ENCODE measurements around the gene ADCYAP1R1.

ADCYAP1R1 gene

DNA sequence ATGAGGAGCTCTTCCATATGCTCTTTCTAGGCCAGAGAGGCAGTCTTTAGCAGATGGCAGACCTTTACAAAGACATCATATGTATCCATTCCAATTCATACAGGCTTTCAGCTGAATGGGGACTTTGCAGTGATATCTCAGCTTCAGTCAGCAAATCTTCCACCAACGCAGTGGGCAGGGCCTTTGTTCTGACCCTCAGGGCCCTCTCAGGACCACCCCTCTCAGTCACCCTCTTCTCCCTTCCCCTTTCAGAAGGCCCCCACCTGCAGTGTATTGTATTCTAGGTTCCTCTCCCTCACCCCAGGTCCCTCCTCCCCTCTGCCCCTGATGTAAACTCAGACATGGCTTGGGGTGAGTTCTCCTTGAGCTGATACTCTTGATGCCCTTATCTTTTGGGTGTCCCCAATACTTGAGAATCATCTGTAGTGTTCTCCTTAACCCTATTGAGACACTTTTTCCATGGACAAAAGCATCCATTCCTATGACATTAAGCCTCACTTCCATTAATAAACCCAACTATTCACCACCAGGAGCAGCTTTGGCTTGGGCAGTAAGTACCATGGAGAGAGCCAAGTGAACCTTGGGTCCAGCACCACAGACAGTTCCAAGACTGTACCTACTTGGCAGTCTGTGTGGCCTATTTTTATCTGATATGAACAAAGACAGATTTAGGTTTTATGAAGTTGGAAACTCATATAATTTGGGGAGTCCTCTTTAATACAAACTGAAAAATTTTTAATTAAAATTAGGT lies 62.7 kb downstream of the ADCYAP1R1 start:
- TF ChIP-seq, protein P1, sequence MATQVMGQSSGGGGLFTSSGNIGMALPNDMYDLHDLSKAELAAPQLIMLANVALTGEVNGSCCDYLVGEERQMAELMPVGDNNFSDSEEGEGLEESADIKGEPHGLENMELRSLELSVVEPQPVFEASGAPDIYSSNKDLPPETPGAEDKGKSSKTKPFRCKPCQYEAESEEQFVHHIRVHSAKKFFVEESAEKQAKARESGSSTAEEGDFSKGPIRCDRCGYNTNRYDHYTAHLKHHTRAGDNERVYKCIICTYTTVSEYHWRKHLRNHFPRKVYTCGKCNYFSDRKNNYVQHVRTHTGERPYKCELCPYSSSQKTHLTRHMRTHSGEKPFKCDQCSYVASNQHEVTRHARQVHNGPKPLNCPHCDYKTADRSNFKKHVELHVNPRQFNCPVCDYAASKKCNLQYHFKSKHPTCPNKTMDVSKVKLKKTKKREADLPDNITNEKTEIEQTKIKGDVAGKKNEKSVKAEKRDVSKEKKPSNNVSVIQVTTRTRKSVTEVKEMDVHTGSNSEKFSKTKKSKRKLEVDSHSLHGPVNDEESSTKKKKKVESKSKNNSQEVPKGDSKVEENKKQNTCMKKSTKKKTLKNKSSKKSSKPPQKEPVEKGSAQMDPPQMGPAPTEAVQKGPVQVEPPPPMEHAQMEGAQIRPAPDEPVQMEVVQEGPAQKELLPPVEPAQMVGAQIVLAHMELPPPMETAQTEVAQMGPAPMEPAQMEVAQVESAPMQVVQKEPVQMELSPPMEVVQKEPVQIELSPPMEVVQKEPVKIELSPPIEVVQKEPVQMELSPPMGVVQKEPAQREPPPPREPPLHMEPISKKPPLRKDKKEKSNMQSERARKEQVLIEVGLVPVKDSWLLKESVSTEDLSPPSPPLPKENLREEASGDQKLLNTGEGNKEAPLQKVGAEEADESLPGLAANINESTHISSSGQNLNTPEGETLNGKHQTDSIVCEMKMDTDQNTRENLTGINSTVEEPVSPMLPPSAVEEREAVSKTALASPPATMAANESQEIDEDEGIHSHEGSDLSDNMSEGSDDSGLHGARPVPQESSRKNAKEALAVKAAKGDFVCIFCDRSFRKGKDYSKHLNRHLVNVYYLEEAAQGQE (IDR thresholded peaks at IDR 0.05; ENCODE audit: low read depth) = peak; percentile 98
- TF ChIP-seq RAD21 (IDR thresholded peaks at IDR 0.05; ENCODE audit: low read depth) (no peak), ZBTB7A (IDR thresholded peaks at IDR 0.05; ENCODE audit: low read depth) (no peak), NFIC (IDR thresholded peaks at IDR 0.05) (no peak), YY1 (IDR thresholded peaks at IDR 0.05; ENCODE audit: low read depth) (no peak), MAX (IDR thresholded peaks at IDR 0.05) (no peak), TAF1 (IDR thresholded peaks at IDR 0.05; ENCODE audit: low read depth) (no peak), USF1 (IDR thresholded peaks at IDR 0.05) (no peak)

DNA sequence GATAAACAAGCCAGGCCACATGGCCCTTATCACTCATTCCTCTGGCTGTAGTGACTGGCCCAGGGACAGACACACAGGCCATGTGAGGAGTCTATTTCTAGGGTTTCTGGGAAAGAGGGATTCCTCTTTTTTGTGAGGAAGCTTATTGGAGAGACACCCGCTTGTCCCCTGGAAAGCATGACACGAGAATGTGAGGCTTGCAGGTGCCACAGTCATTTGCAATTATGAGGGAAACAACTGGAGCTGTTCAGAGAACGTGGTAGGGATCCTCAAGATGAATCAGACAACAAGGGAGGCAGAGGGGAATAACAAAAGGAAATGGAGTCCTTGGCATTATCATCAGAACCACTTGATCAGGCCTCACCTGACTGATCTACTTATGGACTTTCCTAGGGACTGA lies 64.5 kb downstream of the ADCYAP1R1 start:
- TF ChIP-seq EP300 (IDR thresholded peaks at IDR 0.05; ENCODE audit: borderline replicate concordance) = no peak
- TF ChIP-seq, protein P1 (IDR thresholded peaks at IDR 0.05; ENCODE audit: low read depth) = no peak
- TF ChIP-seq USF1 (IDR thresholded peaks at IDR 0.05) = no peak
- no peak for TF ChIP-seq CEBPB (IDR thresholded peaks at IDR 0.05)
- no peak for TF ChIP-seq CREB1 (IDR thresholded peaks at IDR 0.05; ENCODE audit: low read depth)
- no peak for TF ChIP-seq EGR1 (IDR thresholded peaks at IDR 0.05)
- no peak for TF ChIP-seq MAX (IDR thresholded peaks at IDR 0.05)
- TF ChIP-seq ZBTB7A (IDR thresholded peaks at IDR 0.05; ENCODE audit: low read depth) = no peak
- TF ChIP-seq TAF1 (IDR thresholded peaks at IDR 0.05; ENCODE audit: low read depth) = no peak
- no peak for TF ChIP-seq NFIC (IDR thresholded peaks at IDR 0.05)
- no peak for TF ChIP-seq TEAD4 (IDR thresholded peaks at IDR 0.05)
- no peak for TF ChIP-seq FOXM1 (IDR thresholded peaks at IDR 0.05; ENCODE audit: borderline replicate concordance, low read depth)
- TF ChIP-seq TCF12 (IDR thresholded peaks at IDR 0.05; ENCODE audit: low read depth) = no peak
- TF ChIP-seq RAD21 (IDR thresholded peaks at IDR 0.05; ENCODE audit: low read depth) = no peak
- no peak for TF ChIP-seq YY1 (IDR thresholded peaks at IDR 0.05; ENCODE audit: low read depth)

GRCh38 chr7:31119249-31119648 lies 67.1 kb downstream of the ADCYAP1R1 start:
- TF ChIP-seq FOXM1 (IDR thresholded peaks at IDR 0.05; ENCODE audit: borderline replicate concordance, low read depth) (no peak), TEAD4 (IDR thresholded peaks at IDR 0.05) (no peak), NFIC (IDR thresholded peaks at IDR 0.05) (no peak), EP300 (IDR thresholded peaks at IDR 0.05; ENCODE audit: borderline replicate concordance) (no peak), USF1 (IDR thresholded peaks at IDR 0.05) (no peak), ZBTB7A (IDR thresholded peaks at IDR 0.05; ENCODE audit: low read depth) (no peak), TAF1 (IDR thresholded peaks at IDR 0.05; ENCODE audit: low read depth) (no peak), RAD21 (IDR thresholded peaks at IDR 0.05; ENCODE audit: low read depth) (no peak), TCF12 (IDR thresholded peaks at IDR 0.05; ENCODE audit: low read depth) (no peak), EGR1 (IDR thresholded peaks at IDR 0.05) (no peak), CREB1 (IDR thresholded peaks at IDR 0.05; ENCODE audit: low read depth) (no peak), MAX (IDR thresholded peaks at IDR 0.05) (no peak)
- TF ChIP-seq, protein P1 (IDR thresholded peaks at IDR 0.05; ENCODE audit: low read depth) = no peak
